ENCODE data around the gene KRTAP3-2.

GRCh38 chr17:41042953-41043352, 43.2 kb upstream of the KRTAP3-2 start:
- TF ChIP-seq CTCF (IDR thresholded peaks at IDR 0.05): no peak
- no peak for TF ChIP-seq POLR2A (IDR thresholded peaks at IDR 0.05)
- no peak for TF ChIP-seq POLR2AphosphoS5 (IDR thresholded peaks at IDR 0.05; ENCODE audit: insufficient read depth in 1 of 2, low read depth in 1 of 2)

Data from vagina (tissue), 2 donors.